Prostate gland (tissue), 2 donors: ENCODE results near the gene VDR. TPM values are rescaled to one million over a fixed set of nuclear protein-coding genes. Genes with fewer than 3 reads are reported as not detected.

Experiments used
- DNase-seq: peaks from one replicate; pipeline ENCODE4 v3.0.0-alpha.2; 2019; ENCODE audit warnings: low spot score
- H3K27ac ChIP-seq, 2 donors: fragments of 200-600 bp; sonication (generic); 2 replicates each; pipeline ENCODE4 v1.5.1; 2017 to 2019
- H3K27me3 ChIP-seq: fragments of 200-600 bp; sonication (generic); replicated peaks from 2 replicates; pipeline ENCODE4 v1.5.1; 2019; ENCODE audit not compliant: insufficient read depth
- H3K36me3 ChIP-seq, 2 donors: fragments of 200-600 bp; sonication (generic); 1 replicate in 1 of 2; 2 replicates in 1 of 2; pipeline versions ENCODE4 v1.5.1 to v1.8.1; 2017 to 2019
- H3K4me1 ChIP-seq: fragments of 200-600 bp; sonication (generic); replicated peaks from 2 replicates; pipeline ENCODE4 v1.5.1; 2019
- H3K4me3 ChIP-seq, 2 donors: fragments of 200-600 bp; sonication (generic); 2 replicates each; pipeline ENCODE4 v1.5.1; 2017 to 2019
- H3K9me3 ChIP-seq: fragments of 200-600 bp; sonication (generic); 2 replicates; pipeline ENCODE4 v1.5.1; 2017
- CTCF ChIP-seq, 4 experiments: fragments of 200-600 bp in 2 of 4; fragments of 450-650 bp in 2 of 4; sonication (generic) in 2 of 4; IDR thresholded peaks; 1 replicate in 3 of 4; 2 replicates in 1 of 4; pipeline ENCODE4 v1.5.1; 2016 to 2019; ENCODE audit warnings: antibody characterized with exemption in 4 of 4, mild to moderate bottlenecking in 2 of 4, moderate library complexity in 2 of 4
- POLR2A ChIP-seq: fragments of 450-650 bp; IDR thresholded peaks from one replicate; pipeline ENCODE4 v1.6.1; 2016; ENCODE audit warnings: antibody characterized with exemption, mild to moderate bottlenecking
- POLR2AphosphoS5 ChIP-seq: sonication (generic); formaldehyde crosslinking; IDR thresholded peaks from one replicate; pipeline ENCODE4 v1.6.1; 2017; ENCODE audit warnings: antibody characterized with exemption
- WGBS: methylation state at CpG from one replicate; pipeline ENCODE4 v1.1.5; 2018; 5-methylcytosine and 5-hydroxymethylcytosine counted together
- intact Hi-C: fragments of 100-400 bp; cut with DNase I; formaldehyde crosslinking; loops from one replicate; pipeline ENCODE4 v1.14.2; 2022
- total RNA-seq, 2 donors: library from RNA; depleted of rRNA; stranded (reverse); fragments of >200 nt; gene quantifications; one replicate each; pipeline ENCODE4 v1.1.0, GENCODE V29; 2016

VDR gene
- total RNA-seq, 2 donors from 2014 or later: 3.4 to 4.3 TPM

GRCh38 chr12:47838286-47838931 lies 66.4 kb downstream of the VDR start:
- intact Hi-C loops: loop anchor here (2.0 to 5.0 kb wide), 4 partner anchors 41 to 186 kb away; no protein-coding TSS in a partner anchor
- H3K36me3 ChIP-seq: no peaks in the 10 kb centered on the region
- H3K9me3 ChIP-seq: no peaks in the 10 kb centered on the region
- H3K27me3 ChIP-seq: no peaks in the 10 kb centered on the region
- H3K4me3 ChIP-seq: no peak overlapping the region
- no peak for DNase-seq
- 38% methylated on average over 10 of the region's 10 CpGs for WGBS
- H3K27ac ChIP-seq: no peak overlapping the region
- no peaks in the 10 kb centered on the region for H3K4me1 ChIP-seq
- TF ChIP-seq POLR2AphosphoS5 (no peak), CTCF (IDR thresholded peaks at IDR 0.05) (peak in 3 of 4 experiments; percentile 28 to 64 (median 40)), POLR2A (no peak)

DNA sequence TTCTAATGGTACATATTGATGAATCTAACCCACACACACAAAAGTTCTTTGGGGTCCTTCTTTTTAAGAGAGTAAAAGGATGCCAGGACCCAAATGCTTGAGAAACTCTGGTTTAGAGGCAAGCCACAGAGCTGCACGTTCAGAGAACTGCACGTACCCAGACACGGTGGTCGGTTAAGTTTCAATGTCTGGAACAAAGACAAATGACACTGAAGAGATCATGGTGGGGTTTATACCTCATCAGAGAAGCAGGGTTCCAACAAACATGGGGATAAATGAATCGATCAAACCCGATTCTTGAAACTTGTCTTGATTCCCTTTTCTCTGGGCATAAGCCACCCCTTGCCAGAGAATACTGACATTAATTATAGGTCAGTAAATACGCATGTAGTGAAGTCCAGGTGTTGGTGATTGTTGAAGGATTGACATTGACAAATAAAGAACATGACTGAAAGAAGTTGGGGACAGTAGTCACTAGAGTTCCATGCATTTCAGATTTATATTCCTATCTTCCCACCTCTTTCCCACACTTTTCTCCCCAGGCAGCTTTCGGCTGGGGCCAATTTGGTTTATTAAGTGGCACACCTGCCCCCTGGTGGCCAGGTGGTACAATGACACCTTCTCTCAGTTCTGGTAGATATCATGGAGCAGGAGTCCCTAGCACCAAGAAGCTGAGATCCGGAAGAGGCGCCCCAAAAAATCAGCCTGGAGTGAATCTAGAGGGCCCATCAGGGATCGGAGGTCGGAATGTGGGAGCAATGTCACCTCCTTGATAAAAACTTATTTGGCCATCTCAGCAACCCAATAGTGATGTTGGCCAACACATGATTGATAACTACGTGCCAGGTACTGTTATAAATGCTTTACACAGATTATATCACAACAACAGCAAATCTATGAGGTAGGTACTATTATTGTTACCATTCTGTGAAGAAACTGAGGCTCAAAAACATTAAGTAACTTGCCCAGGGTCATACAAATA lies 67.3 kb downstream of the VDR start:
- Histone ChIP-seq H3K27me3 (no peaks in the 10 kb centered on the region), H3K36me3 (no peaks in the 10 kb centered on the region), H3K9me3 (no peaks in the 10 kb centered on the region), H3K4me1 (no peaks in the 10 kb centered on the region), H3K4me3 (no peak overlapping the region), H3K27ac (no peak overlapping the region)
- DNase-seq: peak; percentile 66
- WGBS: 54% methylated on average over 13 of the region's 13 CpGs
- intact Hi-C loops: loop anchor here (2.0 to 5.0 kb wide), 4 partner anchors 40 to 185 kb away; no protein-coding TSS in a partner anchor
- TF ChIP-seq POLR2AphosphoS5: peak; percentile 73
- peak; percentile 92 to 98 (median 94) for TF ChIP-seq CTCF (IDR thresholded peaks at IDR 0.05)
- no peak for TF ChIP-seq POLR2A

DNA sequence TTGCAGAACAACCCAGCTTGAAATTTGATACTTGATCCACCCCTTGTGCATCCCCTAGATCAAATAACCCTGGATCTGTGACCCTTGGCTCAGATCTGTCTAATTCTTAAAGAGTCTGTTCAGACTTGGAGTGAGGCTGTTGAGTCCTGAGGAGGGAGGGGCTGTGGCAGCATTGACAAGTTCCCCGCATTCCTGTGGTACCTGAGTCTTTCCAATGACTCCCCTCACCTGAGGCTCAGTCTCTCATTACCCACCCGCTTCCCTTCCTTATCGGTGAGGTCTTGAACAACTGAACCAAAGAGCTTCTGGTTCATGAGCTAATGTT lies 69.0 kb downstream of the VDR start:
- TF ChIP-seq CTCF (IDR thresholded peaks at IDR 0.05) (no peak), POLR2AphosphoS5 (no peak), POLR2A (no peak)
- 72% methylated on average over 3 of the region's 3 CpGs for WGBS
- intact Hi-C loops: loop anchor here (5.0 kb wide), 2 partner anchors 38 to 58 kb away; no protein-coding TSS in a partner anchor
- H3K4me3 ChIP-seq: no peak overlapping the region
- H3K4me1 ChIP-seq: no peaks in the 10 kb centered on the region
- no peak for DNase-seq
- no peak overlapping the region for H3K27ac ChIP-seq
- no peaks in the 10 kb centered on the region for H3K9me3 ChIP-seq
- H3K27me3 ChIP-seq: no peaks in the 10 kb centered on the region
- H3K36me3 ChIP-seq: no peaks in the 10 kb centered on the region

DNA sequence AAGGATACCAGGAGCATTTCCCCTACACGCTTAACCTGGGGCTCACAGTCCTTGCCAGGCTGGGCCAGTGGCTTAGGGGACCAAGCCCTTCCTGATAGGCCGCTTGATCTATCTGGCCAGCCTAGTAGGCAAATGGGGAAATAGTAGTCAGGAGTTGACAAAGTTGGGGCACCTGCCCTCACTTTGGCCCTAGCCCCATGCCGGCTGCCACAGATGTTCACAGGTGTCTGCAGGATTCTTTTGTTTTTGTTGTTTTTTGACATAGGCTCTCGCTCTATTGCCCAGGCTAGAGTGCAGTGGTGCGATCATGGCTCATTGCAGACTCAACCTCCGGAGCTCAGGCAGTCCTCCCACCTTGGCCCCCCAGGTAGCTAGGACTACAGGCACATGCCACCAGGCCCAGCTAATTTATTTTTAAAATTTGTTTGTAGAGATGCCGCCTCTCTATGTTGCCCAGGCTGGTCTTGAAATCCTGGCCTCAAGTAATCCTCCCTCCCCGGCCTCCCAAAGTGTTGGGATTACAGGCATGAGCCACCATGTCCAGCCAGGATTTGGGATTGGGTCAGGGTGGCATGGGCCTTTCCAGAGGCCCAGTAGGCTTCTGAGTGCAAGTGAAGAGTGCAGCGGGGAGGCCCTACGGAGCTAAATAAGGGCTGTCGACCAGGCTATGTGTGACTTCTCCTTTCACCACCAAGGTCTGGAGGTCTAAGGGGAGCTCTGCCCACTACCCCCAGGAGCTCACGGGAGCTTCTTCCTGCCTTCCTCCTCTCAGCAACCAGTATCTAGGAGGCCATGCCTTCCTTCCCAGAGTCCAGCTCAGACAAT lies 69.6 kb downstream of the VDR start:
- 88% methylated on average over 12 of the region's 12 CpGs for WGBS
- Histone ChIP-seq H3K27me3 (no peaks in the 10 kb centered on the region), H3K4me3 (no peak overlapping the region), H3K4me1 (no peaks in the 10 kb centered on the region), H3K36me3 (no peaks in the 10 kb centered on the region), H3K9me3 (no peaks in the 10 kb centered on the region), H3K27ac (no peak overlapping the region)
- no peak for DNase-seq
- intact Hi-C loops: loop anchor here (5.0 kb wide), 2 partner anchors 38 to 58 kb away; no protein-coding TSS in a partner anchor
- no peak for TF ChIP-seq POLR2A
- no peak for TF ChIP-seq POLR2AphosphoS5
- no peak for TF ChIP-seq CTCF (IDR thresholded peaks at IDR 0.05)
